HEK293T (cell line): Measurements from ENCODE around the gene PACS2.

Source experiments
- CTCF ChIA-PET: fragments of 350-600 bp; formaldehyde crosslinking; extraction: SDS; loops from one replicate; lab custom pipeline; 2021; ENCODE audit warnings: antibody characterized with exemption, inconsistent platforms; lab: Yijun Ruan, JAX
- POLR2A ChIA-PET: fragments of 350-600 bp; formaldehyde crosslinking; extraction: SDS; loops from one replicate; lab custom pipeline; 2020; ENCODE audit warnings: antibody characterized with exemption, inconsistent platforms; lab: Yijun Ruan, JAX
- DNase-seq: peaks from one replicate; pipeline ENCODE4 v3.0.0; 2012; ENCODE audit warnings: mixed read lengths; ENCODE audit errors: extremely low spot score
- ARNT ChIP-seq: fragments of 450-650 bp; IDR thresholded peaks from 2 replicates; pipeline ENCODE4 v1.6.1; 2017; ENCODE audit warnings: mild to moderate bottlenecking
- BHLHE40 ChIP-seq: fragments of 450-650 bp; IDR thresholded peaks from 2 replicates; pipeline ENCODE4 v1.6.1; 2016; ENCODE audit warnings: mild to moderate bottlenecking, moderate library complexity, borderline replicate concordance
- CTBP1 ChIP-seq: fragments of 450-650 bp; IDR thresholded peaks from 2 replicates; pipeline ENCODE4 v1.6.1; 2016; ENCODE audit warnings: borderline replicate concordance
- ELF4 ChIP-seq: fragments of 450-650 bp; IDR thresholded peaks from 2 replicates; pipeline ENCODE4 v1.6.1; 2017; ENCODE audit warnings: antibody characterized with exemption
- FOXA1 ChIP-seq: fragments of 450-650 bp; IDR thresholded peaks from 2 replicates; pipeline ENCODE4 v1.6.1; 2016; ENCODE audit warnings: mild to moderate bottlenecking
- FOXK2 ChIP-seq: fragments of 450-650 bp; IDR thresholded peaks from 2 replicates; pipeline ENCODE4 v1.6.1; 2016; ENCODE audit warnings: mild to moderate bottlenecking
- FOXM1 ChIP-seq: fragments of 450-650 bp; IDR thresholded peaks from 2 replicates; pipeline ENCODE4 v1.6.1; 2017; ENCODE audit warnings: mild to moderate bottlenecking, borderline replicate concordance
- HDGF ChIP-seq: fragments of 450-650 bp; IDR thresholded peaks from 2 replicates; pipeline ENCODE4 v1.6.1; 2017; ENCODE audit warnings: antibody characterized with exemption, borderline replicate concordance
- L3MBTL2 ChIP-seq: fragments of 450-650 bp; conservative IDR thresholded peaks from 2 replicates; pipeline ENCODE4 v1.6.1; 2016; ENCODE audit warnings: mild to moderate bottlenecking
- LEF1 ChIP-seq: fragments of 450-650 bp; IDR thresholded peaks from 2 replicates; pipeline ENCODE4 v1.6.1; 2017; ENCODE audit warnings: mild to moderate bottlenecking, borderline replicate concordance
- NFRKB ChIP-seq: fragments of 450-650 bp; IDR thresholded peaks from 2 replicates; pipeline ENCODE4 v1.6.1; 2016; ENCODE audit warnings: mild to moderate bottlenecking, moderate library complexity
- SP1 ChIP-seq: fragments of 450-650 bp; IDR thresholded peaks from 2 replicates; pipeline ENCODE4 v1.6.1; 2017
- SUZ12 ChIP-seq: fragments of 450-650 bp; IDR thresholded peaks from 2 replicates; pipeline ENCODE4 v1.6.1; 2016; ENCODE audit warnings: mild to moderate bottlenecking
- TARDBP ChIP-seq: fragments of 450-650 bp; IDR thresholded peaks from 2 replicates; pipeline ENCODE4 v1.6.1; 2016
- ZNF384 ChIP-seq: fragments of 450-650 bp; IDR thresholded peaks from 2 replicates; pipeline ENCODE4 v1.6.1; 2016
- TF ChIP-seq, protein P1 (sequence below): fragments of 450-650 bp; IDR thresholded peaks from 2 replicates; pipeline ENCODE4 v1.6.1; 2016

PACS2 gene

DNA sequence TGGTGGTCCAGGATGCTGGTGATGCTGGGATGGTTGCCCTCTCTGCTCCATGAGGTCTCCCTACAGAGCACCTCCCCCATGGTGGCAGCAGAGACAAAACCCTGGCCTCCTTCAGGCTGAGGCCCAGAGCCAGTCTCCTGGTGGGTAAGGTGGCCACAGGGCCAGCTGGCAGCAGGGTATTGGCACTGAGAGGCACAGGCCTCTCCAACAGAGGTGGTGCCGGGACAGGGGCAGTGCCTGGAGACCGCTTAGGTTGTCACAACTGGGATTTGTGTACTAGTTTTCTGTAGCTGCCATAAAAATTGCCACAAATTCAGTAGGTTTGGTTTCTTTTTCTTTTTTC lies 99.0 kb downstream of the PACS2 start:
- DNase-seq = no peak
- no peak for TF ChIP-seq HDGF
- no peak for TF ChIP-seq ARNT
- TF ChIP-seq FOXA1 = no peak
- no peak for TF ChIP-seq ELF4
- TF ChIP-seq BHLHE40 = no peak
- CTCF ChIA-PET = no interaction called here
- POLR2A ChIA-PET = interaction anchor here (1.6 kb wide), 1 partner anchor 14 kb away, joined by 5 read pairs; no protein-coding TSS in a partner anchor

DNA sequence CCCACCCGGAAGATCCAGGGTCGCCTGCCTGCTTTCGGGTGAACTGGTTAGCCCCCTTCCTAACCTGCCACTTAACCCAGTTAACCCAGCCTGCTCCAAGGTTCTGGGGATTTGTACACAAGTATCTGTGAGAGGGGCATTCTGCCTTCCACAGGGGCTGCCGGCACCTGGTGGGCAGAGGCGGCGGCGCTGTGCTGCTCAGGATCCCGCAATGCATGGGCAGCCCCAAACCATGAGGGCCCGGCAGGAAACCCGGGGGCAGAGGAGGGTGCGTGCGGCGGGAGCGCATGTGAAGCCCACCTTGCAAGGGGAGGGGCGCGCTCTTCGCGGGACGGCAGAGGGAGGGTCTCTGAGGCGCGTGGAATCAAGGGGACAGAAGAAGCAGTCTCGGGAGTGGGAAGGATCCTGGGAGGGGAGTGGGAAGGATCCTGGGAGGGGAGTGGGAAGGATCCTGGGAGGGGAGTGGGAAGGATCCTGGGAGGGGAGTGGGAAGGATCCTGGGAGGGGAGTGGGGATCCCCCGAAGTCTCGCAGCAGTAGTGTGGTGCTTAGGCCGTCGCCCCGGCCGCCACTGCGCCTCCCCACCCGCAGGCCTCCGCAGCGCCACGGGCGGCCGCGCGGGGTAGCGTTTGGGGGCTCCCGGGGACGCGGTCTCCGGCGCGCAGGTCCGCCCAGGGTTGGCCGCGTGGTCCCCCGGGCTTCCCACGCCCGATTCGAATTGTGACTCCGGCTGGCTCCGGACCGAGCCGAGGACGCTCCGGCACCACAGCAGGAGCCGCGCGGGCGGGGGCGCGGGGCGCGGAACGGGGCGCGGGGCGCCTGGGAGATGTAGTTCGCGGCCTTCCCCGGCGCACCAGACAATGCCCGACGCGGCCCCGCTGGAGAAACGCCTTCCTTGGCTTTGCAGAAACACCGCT lies 100.2 kb downstream of the PACS2 start:
- ChIA-PET POLR2A (interaction anchor here (1.3 to 1.6 kb wide), 2 partner anchors 16 kb away, joined by 5 read pairs; partner anchors contain the start of gene TEX22), CTCF (interaction anchor here (0.6 to 1.2 kb wide), 2 partner anchors 66 to 133 kb away, joined by 3 to 6 read pairs; no protein-coding TSS in a partner anchor)
- DNase-seq = peak; percentile 74
- TF ChIP-seq HDGF (no peak), SUZ12 (no peak), FOXA1 (no peak), TARDBP (no peak), SP1 (no peak), ELF4 (no peak), ZNF384 (no peak)
- TF ChIP-seq, protein P1, sequence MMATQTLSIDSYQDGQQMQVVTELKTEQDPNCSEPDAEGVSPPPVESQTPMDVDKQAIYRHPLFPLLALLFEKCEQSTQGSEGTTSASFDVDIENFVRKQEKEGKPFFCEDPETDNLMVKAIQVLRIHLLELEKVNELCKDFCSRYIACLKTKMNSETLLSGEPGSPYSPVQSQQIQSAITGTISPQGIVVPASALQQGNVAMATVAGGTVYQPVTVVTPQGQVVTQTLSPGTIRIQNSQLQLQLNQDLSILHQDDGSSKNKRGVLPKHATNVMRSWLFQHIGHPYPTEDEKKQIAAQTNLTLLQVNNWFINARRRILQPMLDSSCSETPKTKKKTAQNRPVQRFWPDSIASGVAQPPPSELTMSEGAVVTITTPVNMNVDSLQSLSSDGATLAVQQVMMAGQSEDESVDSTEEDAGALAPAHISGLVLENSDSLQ = no peak

DNA sequence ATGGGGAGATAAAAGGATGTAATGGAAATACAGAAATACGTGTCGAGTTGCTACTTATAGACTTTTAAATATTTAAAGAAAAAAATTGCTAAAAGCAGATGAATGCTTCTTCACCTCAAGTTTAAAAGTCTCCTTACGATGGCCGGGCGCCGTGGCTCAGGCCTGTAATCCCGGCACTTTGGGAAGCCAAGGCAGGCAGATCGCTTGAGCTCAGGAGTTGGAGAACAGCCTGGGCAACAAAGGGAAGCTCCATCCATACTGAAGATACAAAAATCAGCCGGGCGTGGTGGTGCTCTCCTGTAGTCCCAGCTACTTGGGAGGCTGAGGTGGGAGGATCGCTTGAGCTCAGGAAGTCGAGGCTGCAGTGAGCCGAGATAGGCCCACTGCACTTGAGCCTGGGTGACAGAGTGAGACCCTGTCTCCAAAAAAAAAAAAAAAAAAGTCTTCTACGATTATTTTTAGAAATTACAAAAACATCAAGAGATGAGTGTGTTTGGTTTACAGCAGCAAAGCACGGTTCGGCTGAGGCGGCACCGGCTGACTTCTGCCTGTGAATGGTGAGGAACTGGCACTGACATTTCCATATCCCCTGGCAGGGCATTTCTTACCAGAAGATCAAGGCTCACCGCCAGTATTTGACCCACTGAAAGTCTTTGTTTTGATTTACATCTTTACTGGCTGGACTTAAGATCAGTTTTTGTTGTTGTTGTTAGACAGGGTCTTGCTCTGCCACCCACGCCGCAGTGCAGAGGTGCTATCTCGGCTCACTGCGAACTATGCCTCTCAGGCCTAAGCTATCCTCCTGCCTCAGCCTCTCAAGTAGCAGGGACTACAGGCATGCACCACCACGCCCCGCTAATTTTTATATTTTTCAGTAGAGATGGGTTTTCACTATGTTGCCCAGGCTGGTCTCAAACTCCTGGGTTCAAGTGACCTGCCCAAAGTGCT lies 101.2 kb downstream of the PACS2 start:
- CTCF ChIA-PET = interaction anchor here (1.2 kb wide), 1 partner anchor 65 kb away, joined by 3 read pairs; no protein-coding TSS in a partner anchor

DNA sequence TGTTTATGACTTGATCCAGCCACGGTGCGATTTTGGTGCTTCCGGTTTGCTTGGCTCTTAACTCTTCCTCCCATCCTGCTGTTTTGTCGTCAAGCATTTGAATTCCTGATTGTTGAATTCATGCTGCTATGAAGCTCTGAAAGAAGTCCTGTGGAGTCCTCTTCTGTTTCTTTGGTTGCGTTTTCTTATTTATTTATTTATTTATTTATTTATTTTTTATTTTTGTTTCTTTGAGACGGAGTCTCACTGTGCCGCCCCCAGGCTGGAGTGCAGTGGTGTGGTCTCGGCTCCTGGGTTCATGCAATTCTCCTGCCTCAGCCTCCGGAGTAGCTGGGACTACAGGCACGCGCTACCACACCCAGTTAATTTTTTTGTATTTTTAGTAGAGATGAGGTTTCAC lies 102.1 kb downstream of the PACS2 start:
- DNase-seq = no peak
- ChIA-PET POLR2A (no interaction called here), CTCF (no interaction called here)
- no peak for TF ChIP-seq LEF1
- no peak for TF ChIP-seq ELF4
- TF ChIP-seq L3MBTL2 = no peak
- no peak for TF ChIP-seq BHLHE40
- TF ChIP-seq TARDBP = no peak
- TF ChIP-seq SUZ12 = no peak
- TF ChIP-seq FOXK2 = no peak
- TF ChIP-seq HDGF = no peak
- no peak for TF ChIP-seq ARNT
- no peak for TF ChIP-seq CTBP1
- TF ChIP-seq FOXA1 = no peak
- TF ChIP-seq SP1 = no peak
- TF ChIP-seq, protein P1 = no peak
- TF ChIP-seq ZNF384 = no peak
- no peak for TF ChIP-seq FOXM1
- TF ChIP-seq NFRKB = no peak

More for the DNA sequence above, 101.2 kb downstream of the PACS2 start:
- POLR2A ChIA-PET = interaction anchor here (1.3 kb wide), 1 partner anchor 17 kb away, joined by 5 read pairs; the partner anchor contains the start of gene TEX22
- TF ChIP-seq NFRKB = no peak
- TF ChIP-seq L3MBTL2 = no peak
- TF ChIP-seq ZNF384 = no peak
- no peak for TF ChIP-seq BHLHE40
- no peak for TF ChIP-seq SP1
- TF ChIP-seq ARNT = no peak
- TF ChIP-seq ELF4 = no peak
- TF ChIP-seq FOXK2 = no peak
- no peak for TF ChIP-seq LEF1
- TF ChIP-seq SUZ12 = no peak
- no peak for TF ChIP-seq CTBP1
- TF ChIP-seq HDGF = no peak
- DNase-seq = no peak

DNA sequence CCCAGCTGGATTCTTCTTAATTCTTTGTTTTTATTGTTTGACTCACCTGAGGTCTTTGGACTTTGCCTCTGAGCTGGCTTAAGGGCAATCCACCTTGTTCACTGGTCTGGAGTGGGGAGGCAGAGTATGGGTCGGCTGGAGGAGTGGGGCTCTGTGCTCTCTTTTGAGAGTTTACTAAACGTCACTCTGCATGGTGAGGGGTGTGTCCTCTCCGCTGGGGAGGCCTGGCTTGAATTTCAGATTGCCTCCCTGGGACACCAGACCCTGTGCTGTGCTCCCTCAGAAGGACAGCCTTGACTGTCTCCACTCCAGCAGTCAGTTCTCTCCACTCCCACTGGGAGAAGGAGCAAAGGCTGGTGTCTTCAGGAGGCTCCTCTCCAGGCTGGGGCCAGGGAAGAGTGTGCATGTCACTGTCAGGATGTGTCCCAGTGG lies 103.2 kb downstream of the PACS2 start:
- no peak for TF ChIP-seq CTBP1
- no peak for TF ChIP-seq ELF4
- no peak for TF ChIP-seq HDGF
- no peak for TF ChIP-seq BHLHE40
- TF ChIP-seq SP1 = no peak
- TF ChIP-seq NFRKB = no peak
- no peak for TF ChIP-seq L3MBTL2
- DNase-seq = no peak
- POLR2A ChIA-PET = interaction anchor here (1.7 kb wide), 1 partner anchor 9 kb away, joined by 6 read pairs; no protein-coding TSS in a partner anchor
- CTCF ChIA-PET = no interaction called here
